ENCODE results near the gene SMARCC1.

DNA sequence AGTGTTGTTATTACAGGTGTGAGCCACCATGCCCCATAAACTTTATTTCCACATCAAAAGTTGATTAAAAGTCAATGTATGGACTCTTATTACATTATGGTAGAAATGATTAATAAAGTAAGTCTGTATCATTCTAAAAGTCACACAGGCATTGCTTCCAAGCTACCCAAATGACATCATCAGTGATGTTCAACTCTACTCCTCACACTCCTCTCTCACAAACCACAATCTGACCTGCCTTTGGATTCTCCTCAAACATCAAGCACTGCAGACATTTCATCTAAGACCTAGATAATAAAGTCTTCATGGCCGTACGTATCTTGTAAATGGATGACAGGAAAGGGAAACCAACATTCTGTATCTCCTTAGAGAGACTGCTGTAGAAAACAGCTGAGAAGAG, 68.0 kb downstream of the SMARCC1 start:
- TF ChIP-seq TEAD1 (CRISPR knock-in tag; IDR thresholded peaks at IDR 0.05) (no peak), JUN (CRISPR knock-in tag; IDR thresholded peaks at IDR 0.05) (no peak), NFE2L1 (CRISPR knock-in tag; IDR thresholded peaks at IDR 0.05) (no peak)
